ENCODE data around the gene BRMS1.
A peak's percentile ranks its signal among the peaks of the same experiment; 100 is the strongest.
"Not testable (repeated sequence)": the region's sequence is repeated elsewhere in the genome, so short reads cannot be mapped to it uniquely, and the experiment has no call there.

The BRMS1 gene

GRCh38 chr11:66344550-66345315 is at the start of gene BRMS1:
Gene BRMS1, minus strand, starts transcription at chr11:66345104. Its CDS starts 2,870 bp downstream, at chr11:66342234.
- DNase-seq (ENCODE audit: low spot score), result peak; percentile 93

- no peak for DNase-seq (ENCODE audit: low spot score)
Observed at GRCh38 chr11:66393954-66394353, 49.0 kb upstream of the BRMS1 start.

GRCh38 chr11:66391322-66391721 is 46.4 kb upstream of the BRMS1 start:
- DNase-seq (ENCODE audit: low spot score), result no peak

- DNase-seq (ENCODE audit: low spot score), result peak; percentile 48
Observed at GRCh38 chr11:66388780-66389386, 44.0 kb upstream of the BRMS1 start.

GRCh38 chr11:66386171-66387069 is 41.5 kb upstream of the BRMS1 start:
- peak; percentile 53 for DNase-seq (ENCODE audit: low spot score)

- not testable (repeated sequence) for DNase-seq (ENCODE audit: low spot score)
Observed at GRCh38 chr11:66384316-66384715, 39.4 kb upstream of the BRMS1 start.

- DNase-seq (ENCODE audit: low spot score), result not testable (repeated sequence)
Observed at GRCh38 chr11:66380264-66380663, 35.4 kb upstream of the BRMS1 start.

- DNase-seq (ENCODE audit: low spot score), result not testable (repeated sequence)
Observed at GRCh38 chr11:66373690-66374287, 28.9 kb upstream of the BRMS1 start.

- no peak for DNase-seq (ENCODE audit: low spot score)
Observed at GRCh38 chr11:66373265-66373664, 28.4 kb upstream of the BRMS1 start.

GRCh38 chr11:66371627-66372415 is 26.9 kb upstream of the BRMS1 start, which contains the start of gene SLC29A2:
Gene SLC29A2, minus strand, starts transcription at chr11:66371760. Its CDS starts 169 bp downstream, at chr11:66371591.
- DNase-seq (ENCODE audit: low spot score), result no peak

- no peak for DNase-seq (ENCODE audit: low spot score)
Observed at GRCh38 chr11:66369073-66369894, 24.4 kb upstream of the BRMS1 start.

GRCh38 chr11:66368484-66368883 is 23.6 kb upstream of the BRMS1 start:
- no peak for DNase-seq (ENCODE audit: low spot score)

- no peak for DNase-seq (ENCODE audit: low spot score)
Observed at GRCh38 chr11:66367561-66368312, 22.8 kb upstream of the BRMS1 start.

- no peak for DNase-seq (ENCODE audit: low spot score)
Observed at GRCh38 chr11:66366844-66367477, 22.1 kb upstream of the BRMS1 start.

- no peak for DNase-seq (ENCODE audit: low spot score)
Observed at GRCh38 chr11:66365711-66366619, 21.1 kb upstream of the BRMS1 start.

- no peak for DNase-seq (ENCODE audit: low spot score)
Observed at GRCh38 chr11:66365166-66365565, 20.3 kb upstream of the BRMS1 start.

- DNase-seq (ENCODE audit: low spot score), result no peak
Observed at GRCh38 chr11:66363805-66364535, 19.1 kb upstream of the BRMS1 start.

All from kidney capillary endothelial cell (primary cell).